Measurements from ENCODE around the gene PCDHGA5.
"Not testable (repeated sequence)": the region's sequence is repeated elsewhere in the genome, so short reads cannot be mapped to it uniquely, and the experiment has no call there.

PCDHGA5 gene

GRCh38 chr5:141363952-141364660 lies at the start of gene PCDHGA5:
PCDHGA5 (plus strand) TSS chr5:141364162; CDS start chr5:141364331, 169 bp downstream.
- DNase-seq, result no peak

GRCh38 chr5:141316963-141317362 lies 47.0 kb upstream of the PCDHGA5 start:
- DNase-seq, result not testable (repeated sequence)

- DNase-seq, result no peak
These were observed 44.8 kb upstream of the PCDHGA5 start for GRCh38 chr5:141319202-141319601.

DNA sequence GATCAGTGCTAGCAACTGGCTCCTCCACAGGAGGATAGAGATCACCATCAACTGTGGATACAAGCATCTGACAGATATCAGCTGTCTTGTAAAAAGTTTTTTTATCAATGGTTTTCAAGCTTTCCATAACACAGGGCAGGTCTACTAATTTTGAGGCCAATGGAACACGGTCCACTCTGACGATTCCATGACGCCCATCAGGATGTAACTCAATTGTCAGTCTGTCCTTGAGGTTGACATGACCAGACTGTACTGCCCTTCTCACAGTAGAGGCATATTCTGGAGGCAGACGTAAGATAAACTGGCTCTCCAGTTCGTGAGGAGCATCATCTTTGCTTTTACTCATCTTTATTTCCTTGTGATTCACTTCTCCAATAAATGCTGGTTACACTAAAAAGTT lies 44.3 kb upstream of the PCDHGA5 start:
- DNase-seq, result no peak

GRCh38 chr5:141320225-141321169 lies 43.5 kb upstream of the PCDHGA5 start, which contains the start of gene TAF7:
TAF7 (minus strand) TSS chr5:141320784; CDS start chr5:141320044, 740 bp downstream.
- peak; percentile 97 for DNase-seq

- DNase-seq, result no peak
These were observed 41.7 kb upstream of the PCDHGA5 start for GRCh38 chr5:141322261-141322660.

- peak; percentile 90 for DNase-seq
These were observed 37.7 kb upstream of the PCDHGA5 start for GRCh38 chr5:141326088-141326854.

GRCh38 chr5:141328231-141328630 lies 35.7 kb upstream of the PCDHGA5 start:
- DNase-seq, result no peak

- DNase-seq, result peak; percentile 70
These were observed 33.5 kb upstream of the PCDHGA5 start, which contains the start of gene PCDHGA1 for GRCh38 chr5:141330299-141331080. PCDHGA1 (plus strand) TSS chr5:141330514.

DNA sequence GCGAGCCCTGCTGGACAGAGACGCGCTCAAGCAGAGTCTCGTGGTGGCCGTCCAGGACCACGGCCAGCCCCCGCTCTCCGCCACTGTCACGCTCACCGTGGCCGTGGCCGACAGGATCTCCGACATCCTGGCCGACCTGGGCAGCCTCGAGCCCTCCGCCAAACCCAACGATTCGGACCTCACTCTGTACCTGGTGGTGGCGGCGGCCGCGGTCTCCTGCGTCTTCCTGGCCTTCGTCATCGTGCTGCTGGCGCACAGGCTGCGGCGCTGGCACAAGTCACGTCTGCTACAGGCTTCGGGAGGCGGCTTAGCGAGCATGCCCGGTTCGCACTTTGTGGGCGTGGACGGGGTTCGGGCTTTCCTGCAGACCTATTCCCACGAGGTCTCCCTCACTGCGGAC lies 31.4 kb upstream of the PCDHGA5 start:
- not testable (repeated sequence) for DNase-seq

GRCh38 chr5:141338538-141339306 lies 25.2 kb upstream of the PCDHGA5 start, which contains the start of gene PCDHGA2:
PCDHGA2 (plus strand) TSS chr5:141338760.
- DNase-seq, result no peak

GRCh38 chr5:141340781-141341354 lies 23.1 kb upstream of the PCDHGA5 start:
- DNase-seq, result not testable (repeated sequence)

DNA sequence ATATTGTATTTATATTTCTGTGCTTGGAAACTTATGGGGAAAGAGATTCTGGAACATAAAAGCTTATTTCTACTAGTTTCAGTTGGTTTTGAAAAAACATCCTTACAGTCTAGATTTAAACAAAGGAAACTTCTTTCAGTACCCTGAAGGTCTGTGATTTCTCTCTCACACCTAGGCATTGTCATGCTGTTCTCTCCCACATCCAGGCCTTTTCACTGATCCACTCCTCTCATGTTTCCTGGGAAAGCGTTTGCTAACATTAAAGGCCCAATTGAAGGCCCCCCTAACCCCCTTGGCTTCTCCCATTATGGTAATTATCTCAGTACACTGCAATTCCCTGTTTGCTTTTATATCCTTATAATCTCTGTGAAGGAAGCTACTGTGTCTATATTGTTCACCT lies 21.2 kb upstream of the PCDHGA5 start:
- no peak for DNase-seq

GRCh38 chr5:141343242-141343952 lies 20.6 kb upstream of the PCDHGA5 start, which contains the start of gene PCDHGA3:
PCDHGA3 (plus strand) TSS chr5:141343829; CDS start chr5:141344034, 205 bp downstream.
- no peak for DNase-seq

- no peak for DNase-seq
These were observed 20.0 kb upstream of the PCDHGA5 start for GRCh38 chr5:141343953-141344463.

- DNase-seq, result no peak
These were observed 18.6 kb upstream of the PCDHGA5 start for GRCh38 chr5:141345327-141345726.

GRCh38 chr5:141346017-141346416 lies 17.9 kb upstream of the PCDHGA5 start:
- not testable (repeated sequence) for DNase-seq

GRCh38 chr5:141349917-141350619 lies 13.9 kb upstream of the PCDHGA5 start, which contains the start of gene PCDHGB1:
PCDHGB1 (plus strand) TSS chr5:141350099; CDS start chr5:141350261, 162 bp downstream.
- DNase-seq, result peak; percentile 72

DNA sequence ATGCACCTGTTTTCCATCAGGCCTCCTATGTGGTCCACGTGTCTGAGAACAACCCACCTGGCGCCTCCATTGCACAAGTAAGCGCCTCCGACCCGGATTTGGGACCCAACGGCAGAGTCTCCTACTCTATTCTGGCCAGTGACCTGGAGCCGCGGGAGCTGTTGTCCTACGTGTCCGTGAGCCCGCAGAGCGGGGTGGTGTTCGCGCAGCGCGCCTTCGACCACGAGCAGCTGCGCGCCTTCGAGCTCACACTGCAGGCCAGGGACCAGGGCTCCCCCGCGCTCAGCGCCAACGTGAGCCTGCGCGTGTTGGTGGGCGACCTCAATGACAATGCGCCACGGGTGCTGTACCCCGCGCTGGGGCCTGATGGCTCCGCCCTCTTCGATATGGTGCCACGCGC lies 12.4 kb upstream of the PCDHGA5 start:
- DNase-seq, result no peak
